Measurements from ENCODE around the gene LACTBL1.

LACTBL1 gene

GRCh38 chr1:22969304-22969709 lies 3.4 kb downstream of the LACTBL1 start:
- no peak overlapping the region for H3K27ac ChIP-seq
- H3K9me3 ChIP-seq (ENCODE audit: low read depth, low read length): no peaks in the 10 kb centered on the region
- TF ChIP-seq FOXP2 (optimal IDR thresholded peaks at IDR 0.05; ENCODE audit: control extremely low read depth, extremely low read length, insufficient read depth): no peak
- no peak for TF ChIP-seq EZH2 (IDR thresholded peaks at IDR 0.05)
- no peak for TF ChIP-seq POLR2AphosphoS5 (IDR thresholded peaks at IDR 0.05; ENCODE audit: borderline replicate concordance, low read depth, low read length)
- no peak overlapping the region for H3K4me3 ChIP-seq
- H3K36me3 ChIP-seq (ENCODE audit: insufficient read depth, low read length): no peaks in the 10 kb centered on the region
- no peak overlapping the region for H3K9ac ChIP-seq (ENCODE audit: insufficient read length)
- DNase-seq (ENCODE audit: low read depth, low spot score): no peak

- H3K4me3 ChIP-seq: no peak overlapping the region
- H3K9me3 ChIP-seq (ENCODE audit: low read depth, low read length): no peaks in the 10 kb centered on the region
- no peaks in the 10 kb centered on the region for H3K36me3 ChIP-seq (ENCODE audit: insufficient read depth, low read length)
- no peak overlapping the region for H3K27ac ChIP-seq
- DNase-seq (ENCODE audit: low read depth, low spot score): no peak
- TF ChIP-seq FOXP2 (optimal IDR thresholded peaks at IDR 0.05; ENCODE audit: control extremely low read depth, extremely low read length, insufficient read depth) (no peak), EZH2 (IDR thresholded peaks at IDR 0.05) (no peak), POLR2AphosphoS5 (IDR thresholded peaks at IDR 0.05; ENCODE audit: borderline replicate concordance, low read depth, low read length) (no peak)
- no peak overlapping the region for H3K9ac ChIP-seq (ENCODE audit: insufficient read length)
Observed at GRCh38 chr1:22967833-22968232, 4.8 kb downstream of the LACTBL1 start.

GRCh38 chr1:22966309-22966708 lies 6.4 kb downstream of the LACTBL1 start:
- H3K4me3 ChIP-seq: no peak overlapping the region

GRCh38 chr1:22963044-22963677 lies 9.5 kb downstream of the LACTBL1 start:
- TF ChIP-seq POLR2AphosphoS5 (IDR thresholded peaks at IDR 0.05; ENCODE audit: borderline replicate concordance, low read depth, low read length): no peak
- no peak for TF ChIP-seq FOXP2 (optimal IDR thresholded peaks at IDR 0.05; ENCODE audit: control extremely low read depth, extremely low read length, insufficient read depth)
- TF ChIP-seq EZH2 (IDR thresholded peaks at IDR 0.05): no peak
- H3K9me3 ChIP-seq (ENCODE audit: low read depth, low read length): no peaks in the 10 kb centered on the region
- no peak overlapping the region for H3K4me3 ChIP-seq
- H3K27ac ChIP-seq: no peak overlapping the region
- DNase-seq (ENCODE audit: low read depth, low spot score): no peak
- no peak overlapping the region for H3K9ac ChIP-seq (ENCODE audit: insufficient read length)
- no peaks in the 10 kb centered on the region for H3K36me3 ChIP-seq (ENCODE audit: insufficient read depth, low read length)

More at GRCh38 chr1:22966309-22966708, 6.4 kb downstream of the LACTBL1 start:
- no peak overlapping the region for H3K9ac ChIP-seq (ENCODE audit: insufficient read length)
- no peak overlapping the region for H3K27ac ChIP-seq
- TF ChIP-seq FOXP2 (optimal IDR thresholded peaks at IDR 0.05; ENCODE audit: control extremely low read depth, extremely low read length, insufficient read depth) (no peak), POLR2AphosphoS5 (IDR thresholded peaks at IDR 0.05; ENCODE audit: borderline replicate concordance, low read depth, low read length) (no peak), EZH2 (IDR thresholded peaks at IDR 0.05) (no peak)
- DNase-seq (ENCODE audit: low read depth, low spot score): no peak
- no peaks in the 10 kb centered on the region for H3K9me3 ChIP-seq (ENCODE audit: low read depth, low read length)
- H3K36me3 ChIP-seq (ENCODE audit: insufficient read depth, low read length): no peaks in the 10 kb centered on the region

GRCh38 chr1:22962558-22962957 lies 10.1 kb downstream of the LACTBL1 start:
- no peak for TF ChIP-seq FOXP2 (optimal IDR thresholded peaks at IDR 0.05; ENCODE audit: control extremely low read depth, extremely low read length, insufficient read depth)
- TF ChIP-seq EZH2 (IDR thresholded peaks at IDR 0.05): no peak
- no peak for TF ChIP-seq POLR2AphosphoS5 (IDR thresholded peaks at IDR 0.05; ENCODE audit: borderline replicate concordance, low read depth, low read length)
- Histone ChIP-seq H3K9ac (ENCODE audit: insufficient read length) (no peak overlapping the region), H3K4me3 (no peak overlapping the region), H3K9me3 (ENCODE audit: low read depth, low read length) (no peaks in the 10 kb centered on the region), H3K27ac (no peak overlapping the region), H3K36me3 (ENCODE audit: insufficient read depth, low read length) (no peaks in the 10 kb centered on the region)
- no peak for DNase-seq (ENCODE audit: low read depth, low spot score)

- Histone ChIP-seq H3K36me3 (ENCODE audit: insufficient read depth, low read length) (no peaks in the 10 kb centered on the region), H3K9ac (ENCODE audit: insufficient read length) (no peak overlapping the region), H3K4me3 (no peak overlapping the region), H3K27ac (no peak overlapping the region), H3K9me3 (ENCODE audit: low read depth, low read length) (no peaks in the 10 kb centered on the region)
- TF ChIP-seq FOXP2 (optimal IDR thresholded peaks at IDR 0.05; ENCODE audit: control extremely low read depth, extremely low read length, insufficient read depth) (no peak), EZH2 (IDR thresholded peaks at IDR 0.05) (no peak), POLR2AphosphoS5 (IDR thresholded peaks at IDR 0.05; ENCODE audit: borderline replicate concordance, low read depth, low read length) (no peak)
- no peak for DNase-seq (ENCODE audit: low read depth, low spot score)
Observed at GRCh38 chr1:22959545-22960360, 12.9 kb downstream of the LACTBL1 start.

GRCh38 chr1:22958556-22958955 lies 14.1 kb downstream of the LACTBL1 start:
- Histone ChIP-seq H3K27ac (no peak overlapping the region), H3K9ac (ENCODE audit: insufficient read length) (no peak overlapping the region), H3K9me3 (ENCODE audit: low read depth, low read length) (no peaks in the 10 kb centered on the region), H3K4me3 (no peak overlapping the region), H3K36me3 (ENCODE audit: insufficient read depth, low read length) (no peaks in the 10 kb centered on the region)
- TF ChIP-seq POLR2AphosphoS5 (IDR thresholded peaks at IDR 0.05; ENCODE audit: borderline replicate concordance, low read depth, low read length) (no peak), FOXP2 (optimal IDR thresholded peaks at IDR 0.05; ENCODE audit: control extremely low read depth, extremely low read length, insufficient read depth) (no peak), EZH2 (IDR thresholded peaks at IDR 0.05) (no peak)
- DNase-seq (ENCODE audit: low read depth, low spot score): no peak

GRCh38 chr1:22957066-22957465 lies 15.6 kb downstream of the LACTBL1 start:
- Histone ChIP-seq H3K4me3 (no peak overlapping the region), H3K27ac (no peak overlapping the region), H3K9ac (ENCODE audit: insufficient read length) (no peak overlapping the region), H3K9me3 (ENCODE audit: low read depth, low read length) (no peaks in the 10 kb centered on the region), H3K36me3 (ENCODE audit: insufficient read depth, low read length) (no peaks in the 10 kb centered on the region)
- TF ChIP-seq EZH2 (IDR thresholded peaks at IDR 0.05) (no peak), POLR2AphosphoS5 (IDR thresholded peaks at IDR 0.05; ENCODE audit: borderline replicate concordance, low read depth, low read length) (no peak), FOXP2 (optimal IDR thresholded peaks at IDR 0.05; ENCODE audit: control extremely low read depth, extremely low read length, insufficient read depth) (no peak)
- DNase-seq (ENCODE audit: low read depth, low spot score): no peak
